GM20000 (cell line): ENCODE data around the gene RMRP.

Experiments
- DNase-seq: peaks from one replicate; pipeline ENCODE4 v3.0.0; 2012; ENCODE audit warnings: low spot score
- CTCF ChIP-seq: IDR thresholded peaks from 2 replicates; pipeline ENCODE4 v1.5.1; 2012; ENCODE audit warnings: mild to moderate bottlenecking, control low read depth; ENCODE audit errors: extremely low read depth, missing control alignments

The RMRP gene

GRCh38 chr9:35609001-35609819, 48.6 kb downstream of the RMRP start:
- no peak for TF ChIP-seq CTCF
- no peak for DNase-seq

GRCh38 chr9:35608221-35608620, 49.6 kb downstream of the RMRP start:
- DNase-seq = no peak
- TF ChIP-seq CTCF = no peak
